Anterior cingulate cortex (tissue), 58 donors: ENCODE data around the gene SEPTIN7.

Experiments used
- DNase-seq, 58 donors: peaks; one replicate each; lab custom pipeline; 2025; lab: John Stamatoyannopoulos, UW

SEPTIN7 gene

DNA sequence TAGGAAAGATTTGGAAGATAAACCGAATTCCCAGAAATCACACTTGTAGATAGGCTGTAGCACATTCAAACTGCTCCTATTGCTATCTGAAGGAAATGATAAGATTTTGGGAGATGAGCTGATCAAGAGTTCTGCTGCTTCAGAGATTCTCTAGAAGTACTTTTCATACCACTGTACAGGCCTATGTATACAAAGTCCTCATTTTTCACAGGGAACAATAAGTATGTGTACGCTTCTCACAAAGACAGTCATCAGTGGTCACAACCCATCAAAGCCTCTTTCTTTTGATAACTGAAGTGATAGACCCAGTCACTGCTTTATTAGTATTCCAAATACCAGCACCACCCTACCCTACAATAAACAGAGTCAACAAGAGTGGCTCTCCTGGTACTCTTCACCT lies 15.6 kb upstream of the SEPTIN7 start:
- peak in 1 of 58 donors; percentile 70 for DNase-seq

DNA sequence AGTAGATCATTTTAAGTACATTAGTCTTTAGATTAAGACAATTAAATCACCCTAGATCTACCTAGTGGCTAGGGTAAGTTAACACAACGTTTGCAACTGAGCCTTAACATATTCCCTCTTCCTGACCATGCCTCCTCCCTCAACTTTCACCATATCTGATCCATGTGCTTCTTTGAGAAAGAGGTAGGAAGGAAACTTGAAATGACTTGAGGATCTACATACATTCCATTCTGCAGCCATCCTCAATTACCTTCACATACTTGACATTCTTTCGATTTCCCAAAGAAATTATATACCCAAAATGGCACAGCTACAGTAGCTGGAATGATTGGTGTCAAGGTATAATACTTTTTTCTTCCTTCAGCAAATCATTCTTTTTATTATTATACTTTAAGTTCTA lies 12.9 kb upstream of the SEPTIN7 start:
- no peak for DNase-seq

DNA sequence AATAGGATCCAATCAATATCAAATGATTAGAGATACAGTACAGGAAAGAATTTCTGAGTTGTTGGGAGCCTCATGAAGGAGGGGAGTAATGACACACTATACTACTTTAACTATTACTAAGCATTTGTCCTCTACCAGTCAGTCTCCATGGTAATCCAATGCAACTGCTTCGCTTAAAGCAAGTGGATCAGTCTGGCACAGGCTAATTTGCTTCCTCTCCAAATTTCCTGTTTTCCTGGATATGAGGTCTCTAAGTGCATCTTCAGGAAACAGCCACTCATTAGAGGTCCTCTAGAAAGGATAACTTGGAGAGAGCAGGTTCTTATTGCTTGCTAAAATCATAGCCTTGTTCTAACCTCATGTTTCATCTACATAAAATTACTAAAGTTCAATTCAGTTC lies 8.4 kb upstream of the SEPTIN7 start:
- DNase-seq = no peak

DNA sequence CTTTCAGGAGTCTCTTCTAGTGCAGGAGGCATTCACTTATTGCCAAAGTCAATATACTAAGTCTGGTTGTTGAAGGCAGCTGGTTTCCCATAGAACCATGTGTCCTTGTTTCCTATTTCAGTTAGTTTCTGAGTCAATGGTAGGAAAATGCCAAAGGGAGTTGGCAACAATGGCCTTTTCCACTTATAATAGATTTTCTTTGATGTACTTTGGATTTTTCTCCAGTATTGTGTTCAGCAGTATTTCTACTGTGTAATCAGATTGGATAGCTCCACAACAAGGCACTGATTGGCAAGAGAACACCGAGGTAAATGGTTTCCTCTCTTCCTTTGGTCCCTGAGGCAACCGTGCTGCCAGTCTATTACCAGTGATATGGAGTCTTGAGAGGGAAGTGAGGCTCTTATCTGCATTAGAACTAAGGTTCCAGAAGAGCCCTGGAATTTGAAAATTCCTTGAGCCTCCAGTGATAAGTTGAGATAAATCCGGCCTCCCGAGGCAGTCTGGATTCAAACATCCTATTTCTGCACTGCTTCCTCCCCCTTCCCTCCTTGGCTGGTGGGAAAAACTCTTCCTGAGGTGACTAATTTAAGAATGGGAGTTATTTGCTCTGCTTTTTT lies 7.9 kb upstream of the SEPTIN7 start:
- peak in 1 of 58 donors; percentile 30 for DNase-seq

DNA sequence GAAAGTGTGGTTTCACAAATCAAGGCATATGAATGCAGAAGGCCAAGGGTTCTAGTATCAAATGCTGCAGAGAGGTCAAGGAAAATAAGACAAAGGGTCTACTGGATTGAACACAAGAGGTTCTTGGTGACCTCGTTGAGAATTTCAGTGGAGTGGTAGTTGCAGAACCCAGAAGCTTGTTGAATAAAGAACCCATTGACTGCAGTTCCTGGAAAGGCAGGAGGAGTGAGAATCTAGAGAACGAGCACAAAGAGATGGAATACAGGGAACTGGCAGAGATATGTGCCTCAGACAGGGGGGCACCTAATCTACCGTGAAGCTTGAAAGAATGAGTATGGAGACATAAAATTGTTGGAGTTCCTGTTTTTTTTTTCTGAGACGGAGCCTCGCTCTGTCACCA lies 3.5 kb upstream of the SEPTIN7 start:
- peak in 4 of 58 donors; percentile 12 to 43 (median 29) for DNase-seq

DNA sequence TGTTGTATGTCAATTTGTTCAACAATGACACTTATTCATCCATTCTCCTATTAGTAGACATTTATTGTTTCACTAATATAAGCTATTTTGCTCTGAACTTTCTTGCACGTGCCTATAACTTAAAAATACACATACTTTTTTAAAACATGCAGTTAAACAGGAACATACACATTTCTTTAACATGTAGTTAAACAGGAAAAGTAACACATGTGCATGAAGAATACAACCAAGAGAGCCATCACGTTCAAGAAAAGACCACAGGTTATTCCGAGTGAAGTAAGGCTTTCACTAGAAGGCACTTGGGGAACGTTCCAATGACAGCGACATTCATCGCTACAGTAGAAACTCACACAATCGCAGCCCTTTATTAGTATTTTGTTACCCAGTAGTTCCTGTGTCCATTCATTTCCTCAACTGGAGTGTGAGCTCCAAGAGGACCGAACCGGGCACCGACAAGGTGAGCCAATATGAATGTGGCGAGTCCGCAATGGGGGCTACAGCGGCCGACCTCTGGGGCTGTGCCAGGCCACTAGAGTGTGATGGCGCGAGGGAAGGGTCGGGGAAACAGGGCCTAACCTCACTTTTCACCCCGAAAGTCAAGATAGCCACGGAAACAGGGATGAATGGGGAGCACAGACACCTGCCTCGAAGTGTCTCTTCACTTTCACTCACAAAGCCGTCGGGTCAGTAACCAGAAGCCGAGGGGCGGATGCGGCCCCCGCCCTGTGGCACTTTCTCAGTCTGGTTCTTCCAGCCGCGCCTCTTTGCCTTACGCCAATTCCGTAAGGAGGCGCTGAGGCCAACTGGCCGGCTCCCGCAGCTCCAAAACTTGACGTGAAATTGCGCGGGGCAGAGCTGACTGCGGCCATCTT lies 775 bp upstream of the SEPTIN7 start:
- peak in 47 of 58 donors; percentile 58 to 98 (median 88) for DNase-seq

DNA sequence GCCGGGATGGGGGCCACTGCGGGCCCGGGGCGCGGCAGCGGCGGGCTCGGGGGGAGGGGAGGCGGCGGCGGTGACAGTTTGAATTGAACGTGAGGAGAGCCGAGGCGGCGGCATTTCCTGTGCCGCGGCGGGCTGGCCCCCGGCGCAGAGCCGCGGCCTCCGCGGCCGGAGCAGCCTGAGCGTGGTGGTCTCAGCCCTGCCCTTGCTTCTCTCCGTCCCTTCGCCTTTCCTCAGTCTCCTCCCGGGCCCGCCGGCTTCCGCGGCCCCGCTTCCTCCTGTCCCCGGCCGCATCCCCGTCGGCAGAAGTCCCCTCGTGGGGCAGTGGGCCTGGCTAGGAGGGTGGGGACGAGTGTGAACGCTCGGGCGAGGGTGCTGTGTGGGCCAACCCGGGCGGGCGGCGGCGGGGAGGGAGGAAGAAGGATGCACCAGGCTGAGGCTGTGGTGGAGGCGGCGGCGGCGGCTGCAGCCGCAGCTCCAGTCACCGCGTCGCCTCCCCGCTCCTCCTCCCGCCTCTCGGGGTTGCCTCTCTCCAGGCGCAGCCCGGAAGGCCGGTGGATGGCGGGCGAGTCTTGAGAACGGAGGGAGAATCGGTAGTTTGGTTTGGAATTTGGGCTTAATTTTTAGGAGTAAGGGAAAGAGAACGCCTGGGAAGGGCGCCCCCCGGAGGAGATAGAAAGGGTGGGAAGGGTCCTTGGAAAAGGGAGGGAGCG lies 690 bp downstream of the SEPTIN7 start:
- DNase-seq = peak in 56 of 58 donors; percentile 9 to 88 (median 66)

DNA sequence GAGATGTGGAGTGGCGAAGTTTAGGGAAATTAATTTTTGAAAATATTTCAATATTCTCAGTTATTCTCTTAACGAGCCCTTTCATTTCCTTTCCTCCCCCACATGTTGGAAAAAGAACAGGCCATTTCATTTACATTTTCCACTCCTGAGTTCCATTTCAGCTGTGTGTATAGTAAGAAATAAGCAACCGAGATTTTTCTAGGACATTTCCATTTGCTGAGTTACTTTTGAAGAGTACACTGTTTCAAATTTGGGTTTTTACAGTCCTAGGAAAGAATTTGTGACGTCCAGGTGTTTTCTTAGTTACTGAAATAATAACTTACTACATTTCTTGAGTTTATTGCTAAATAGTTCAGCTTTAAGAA lies 1.2 kb downstream of the SEPTIN7 start:
- no peak for DNase-seq

DNA sequence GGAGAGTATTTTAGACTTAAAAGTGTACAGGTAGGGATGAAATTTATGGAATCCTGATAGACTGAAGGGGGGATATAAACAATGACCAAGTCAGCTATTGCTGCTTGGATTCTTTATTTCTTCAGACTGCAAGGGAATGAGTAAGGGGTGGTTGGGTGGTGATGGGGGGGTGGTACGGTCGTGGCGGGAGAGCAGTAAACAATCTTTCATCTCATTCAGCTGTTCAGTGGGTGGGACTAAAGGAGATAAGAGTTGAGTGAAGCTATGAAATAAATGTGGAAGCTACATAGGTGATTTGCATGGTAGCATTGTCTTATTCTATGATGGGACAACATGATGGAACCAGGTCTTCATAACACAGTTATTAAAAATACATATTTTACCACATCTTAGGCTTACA lies 1.8 kb downstream of the SEPTIN7 start:
- DNase-seq = no peak

DNA sequence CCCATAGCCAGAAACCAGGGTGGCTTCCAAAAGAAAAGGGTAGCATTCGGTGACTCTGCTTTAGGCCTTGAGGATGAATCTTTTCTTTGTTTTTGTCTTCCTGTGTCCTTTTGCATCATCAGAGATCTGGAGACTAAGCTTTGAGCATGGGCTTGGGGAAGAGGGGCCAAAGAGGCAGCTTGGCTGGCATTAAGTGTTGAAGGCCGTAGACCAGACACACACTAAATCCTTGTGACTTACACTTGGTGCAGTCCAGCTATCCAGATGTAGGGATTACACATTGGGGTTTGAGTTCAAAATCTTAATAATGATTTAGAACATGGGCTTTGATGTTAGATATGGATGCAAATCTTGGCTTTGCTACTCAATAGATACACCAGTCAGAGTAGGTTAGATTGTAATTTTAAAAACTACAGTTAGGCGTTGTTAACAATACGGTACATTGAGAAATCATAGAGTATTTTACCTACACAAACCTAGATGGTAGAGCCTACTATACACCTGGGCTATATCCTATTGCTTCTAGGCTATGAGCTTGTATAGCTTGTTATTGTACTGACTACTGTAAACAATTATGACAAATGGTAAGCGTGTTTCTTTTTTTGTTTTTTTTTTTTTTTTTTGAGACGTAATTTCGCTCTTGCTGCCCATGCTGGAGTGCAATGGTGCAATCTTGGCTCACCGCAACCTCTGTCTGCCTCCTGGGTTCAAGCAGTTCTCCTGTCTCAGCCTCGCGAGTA lies 3.5 kb downstream of the SEPTIN7 start:
- no peak for DNase-seq

DNA sequence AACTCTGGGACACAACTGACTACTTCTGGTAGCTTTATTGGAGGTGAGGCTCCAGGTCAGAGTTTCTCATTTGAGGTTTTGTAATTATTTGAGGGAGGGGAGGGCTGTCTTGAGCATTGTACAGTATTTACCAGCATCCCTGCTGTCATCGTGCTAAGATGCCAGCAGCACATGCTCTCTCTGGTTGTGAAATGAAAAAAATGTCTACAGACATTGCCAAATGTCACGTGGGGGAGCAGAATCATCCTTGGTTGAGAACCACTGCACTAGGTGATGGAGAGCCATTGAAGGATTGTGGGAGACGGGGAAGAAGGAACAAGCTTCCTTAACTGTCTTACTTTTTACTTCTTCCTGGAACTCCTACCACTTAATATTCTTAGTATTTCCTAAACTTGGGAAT lies 5.0 kb downstream of the SEPTIN7 start:
- no peak for DNase-seq

DNA sequence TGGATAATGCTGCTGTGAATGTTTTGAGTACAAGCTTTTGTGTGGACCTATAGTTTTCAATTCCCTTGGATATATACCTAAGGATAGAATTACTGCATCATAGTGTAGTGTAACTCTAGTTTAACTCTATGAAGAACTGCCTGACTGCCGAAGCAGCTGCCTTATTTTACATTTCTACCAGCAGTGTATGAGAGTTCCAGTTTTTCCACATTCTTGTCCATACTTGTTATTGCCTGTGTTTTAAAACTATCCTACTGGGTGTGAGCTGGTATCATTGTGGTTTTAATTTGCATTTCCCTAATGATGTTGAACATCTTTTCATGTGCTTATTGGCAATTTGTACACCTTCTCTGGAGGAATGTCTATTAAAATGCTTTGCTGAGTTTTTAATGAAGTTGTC lies 15.7 kb downstream of the SEPTIN7 start:
- DNase-seq = no peak

DNA sequence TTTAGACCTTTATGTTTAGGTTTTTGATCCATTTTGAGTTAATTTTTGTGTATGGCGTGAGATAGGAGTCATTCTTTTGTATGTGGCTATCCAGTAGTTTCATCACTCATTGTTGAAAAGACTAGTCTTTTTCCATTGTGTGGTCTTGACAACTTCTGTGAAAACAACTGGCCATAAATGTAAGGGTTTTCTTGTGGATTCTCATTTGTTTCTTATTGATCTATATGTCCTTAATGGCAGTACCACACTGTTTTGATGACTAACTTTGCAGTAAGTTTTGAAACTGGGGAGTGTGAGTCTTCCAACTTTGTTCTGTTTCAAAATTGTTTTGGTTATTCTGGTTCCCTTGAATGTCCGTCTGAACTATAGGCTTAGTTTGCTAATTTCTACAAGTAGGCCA lies 16.3 kb downstream of the SEPTIN7 start:
- DNase-seq = no peak

DNA sequence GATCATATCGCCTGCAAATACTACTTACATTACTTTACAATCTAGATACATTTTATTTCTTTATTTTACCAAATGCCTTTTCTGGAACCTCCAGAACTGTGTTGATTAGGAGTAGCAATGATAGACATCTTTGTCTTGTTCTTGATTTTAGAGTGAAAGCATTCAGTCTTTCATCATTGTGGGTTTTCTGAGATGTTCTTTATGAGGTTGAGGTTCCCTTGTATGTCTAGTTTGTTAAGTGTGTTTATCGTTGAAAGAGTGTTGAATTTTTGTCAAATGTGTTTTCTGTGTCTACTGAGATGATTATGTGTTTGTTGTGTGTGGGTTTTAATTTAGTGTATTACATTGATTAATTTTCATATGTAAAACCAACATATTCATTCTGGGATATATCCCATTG lies 17.1 kb downstream of the SEPTIN7 start:
- no peak for DNase-seq

DNA sequence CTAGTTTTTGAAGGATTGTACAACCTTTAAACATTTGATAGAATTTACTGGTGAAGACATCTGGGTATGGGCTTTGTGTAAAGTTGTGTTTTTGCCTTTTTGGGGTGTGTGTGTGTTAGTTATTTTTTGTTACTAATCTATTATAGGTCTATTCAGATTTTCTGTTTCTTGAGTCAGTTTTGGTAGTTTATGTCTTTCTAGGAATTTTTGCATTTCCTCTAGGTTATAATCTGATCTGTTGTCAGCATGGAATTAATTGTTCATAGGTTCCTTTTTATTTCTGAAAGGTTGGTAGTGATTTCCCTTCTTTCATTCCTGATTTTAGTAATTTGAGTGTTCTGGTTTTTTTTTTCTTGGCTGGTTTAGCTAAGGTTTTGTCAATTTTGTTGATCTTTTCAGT lies 17.7 kb downstream of the SEPTIN7 start:
- no peak for DNase-seq

DNA sequence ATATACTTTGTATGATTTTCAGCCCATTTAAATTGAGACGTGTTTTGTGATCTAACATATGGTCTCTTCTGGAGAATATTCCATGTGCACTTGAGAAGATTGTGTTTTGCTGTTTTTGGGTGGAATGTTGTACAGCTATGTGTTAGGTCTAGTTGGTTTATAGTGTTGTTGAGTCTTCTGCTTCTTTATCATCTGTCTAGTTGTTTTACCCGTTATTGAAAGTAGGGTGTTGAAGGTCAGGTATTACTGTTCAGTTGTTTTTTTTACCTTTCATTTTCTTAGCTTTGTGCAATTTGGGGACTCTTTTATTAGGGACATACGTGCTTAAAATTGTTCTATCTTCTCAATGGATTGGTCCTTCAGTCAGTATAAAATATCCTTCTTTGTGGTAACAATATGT lies 18.5 kb downstream of the SEPTIN7 start:
- no peak for DNase-seq

DNA sequence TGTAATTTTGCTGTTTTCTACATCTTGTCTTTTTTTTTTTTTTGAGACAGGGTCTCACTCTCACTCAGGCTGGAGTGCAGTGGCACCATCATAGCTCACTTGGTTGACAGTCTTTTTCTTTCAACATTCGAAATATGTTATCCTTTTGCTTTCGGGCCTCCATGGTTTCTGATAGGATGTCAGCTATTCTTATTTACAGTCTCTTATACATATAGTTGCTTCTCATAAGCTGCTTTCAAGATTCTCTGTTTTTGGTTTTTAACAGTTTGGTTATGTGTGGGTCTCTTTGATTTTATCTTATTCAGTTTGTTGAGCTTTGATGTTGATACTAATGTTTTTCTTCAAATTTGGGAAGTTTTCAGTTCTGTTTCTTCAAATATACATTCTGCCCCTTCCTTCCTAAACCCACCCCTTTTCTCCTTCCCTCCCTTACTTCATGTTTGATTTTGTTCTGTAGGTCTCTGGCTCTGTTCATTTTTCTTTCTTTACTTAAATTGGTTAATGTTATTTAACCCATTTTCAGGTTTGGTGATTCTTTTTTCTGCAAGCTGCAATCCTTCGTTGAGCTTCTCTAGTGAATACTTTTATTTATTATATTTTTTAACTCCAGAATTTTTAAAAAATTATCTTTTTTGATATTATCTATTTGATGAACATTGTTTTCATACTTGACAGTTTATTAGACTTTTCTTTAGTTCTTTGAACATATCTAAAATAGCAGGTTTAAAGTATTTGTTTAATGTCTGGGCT lies 19.3 kb downstream of the SEPTIN7 start:
- no peak for DNase-seq

DNA sequence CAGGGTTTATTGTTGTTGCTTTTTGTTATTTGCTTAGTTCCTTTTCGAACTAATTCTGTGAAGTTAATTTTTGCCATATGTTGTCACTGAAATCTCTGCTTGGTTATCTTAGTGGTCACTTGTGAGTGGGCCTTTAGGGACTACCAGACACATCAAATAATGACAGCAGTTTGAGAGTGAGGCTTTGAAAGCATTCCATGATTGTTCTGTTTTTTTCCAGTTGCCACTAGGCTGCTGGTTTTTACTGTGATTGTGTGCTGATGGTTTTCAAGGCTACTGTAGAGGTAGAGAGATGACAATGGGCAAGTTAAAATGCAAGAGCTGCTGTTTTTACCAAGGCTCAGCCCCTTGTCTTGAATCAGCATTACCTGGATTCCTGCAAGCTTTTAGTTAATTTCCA lies 20.0 kb downstream of the SEPTIN7 start:
- DNase-seq = no peak

DNA sequence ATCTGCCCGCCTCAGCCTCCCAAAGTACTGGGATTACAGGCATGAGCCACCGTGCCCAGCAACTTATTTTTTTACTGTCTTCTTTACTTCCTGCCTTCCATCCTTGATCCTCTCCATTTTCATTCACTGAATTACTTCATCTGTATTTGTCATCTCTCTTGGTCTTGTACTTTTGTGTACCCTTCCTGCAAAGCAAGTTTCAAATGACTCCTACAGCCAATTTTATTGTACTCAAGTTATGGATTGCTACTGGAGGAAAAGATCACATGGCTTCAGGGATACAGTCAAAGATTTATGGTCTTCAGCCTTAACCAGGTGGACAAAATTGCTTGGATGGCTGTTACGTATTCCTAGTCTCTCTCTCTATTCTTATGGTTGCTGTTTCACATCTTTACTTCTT lies 22.6 kb downstream of the SEPTIN7 start:
- no peak for DNase-seq

DNA sequence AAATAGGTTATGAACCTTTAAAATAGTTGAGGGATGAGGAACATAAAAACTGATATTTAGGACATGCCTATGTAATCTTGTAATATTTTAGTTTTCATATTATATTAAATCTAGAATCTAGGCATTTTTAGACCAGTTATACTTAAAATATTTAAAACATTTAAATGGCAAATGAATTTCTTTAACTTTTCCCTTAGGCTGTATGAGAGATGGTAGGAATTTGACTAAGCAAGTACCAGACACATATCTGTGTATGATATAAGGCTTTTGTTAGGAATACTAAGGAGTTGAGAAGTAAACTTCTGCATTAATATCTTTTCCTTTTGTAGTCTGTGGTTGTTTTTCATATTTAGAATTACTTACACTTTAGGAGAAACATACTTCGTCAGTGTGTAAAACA lies 25.1 kb downstream of the SEPTIN7 start:
- no peak for DNase-seq
